Neural cell (in vitro differentiated cells): ENCODE data around the gene OBSCN.

ENCODE experiments used
- CTCF ChIP-seq: fragments of 450-650 bp; IDR thresholded peaks from 2 replicates; pipeline ENCODE4 v1.5.1; 2014; ENCODE audit warnings: antibody characterized with exemption, mild to moderate bottlenecking, moderate library complexity; ENCODE audit not compliant: poor library complexity, severe bottlenecking
- EP300 ChIP-seq: fragments of 450-650 bp; conservative IDR thresholded peaks from 2 replicates; pipeline ENCODE4 v1.6.1; 2014; ENCODE audit warnings: antibody characterized with exemption, mild to moderate bottlenecking, moderate library complexity; ENCODE audit not compliant: poor library complexity, severe bottlenecking
- EZH2 ChIP-seq: fragments of 200-600, 300-800 bp; shearing (Covaris generic), sonication (generic); IDR thresholded peaks from 2 replicates; pipeline ENCODE4 v1.6.1; 2014; ENCODE audit warnings: antibody characterized with exemption, low read length, borderline replicate concordance, mild to moderate bottlenecking; ENCODE audit not compliant: insufficient read depth, poor library complexity, severe bottlenecking
- MXI1 ChIP-seq: fragments of 450-650 bp; conservative IDR thresholded peaks from 2 replicates; pipeline ENCODE4 v1.6.1; 2014; ENCODE audit warnings: antibody characterized with exemption, mild to moderate bottlenecking; ENCODE audit not compliant: poor library complexity, severe bottlenecking
- POLR2AphosphoS5 ChIP-seq: IDR thresholded peaks from 2 replicates; pipeline ENCODE4 v1.6.1; 2012
- RAD21 ChIP-seq: fragments of 450-650 bp; conservative IDR thresholded peaks from 2 replicates; pipeline ENCODE4 v1.6.1; 2014; ENCODE audit warnings: antibody characterized with exemption, mild to moderate bottlenecking, moderate library complexity
- SMC3 ChIP-seq: fragments of 450-650 bp; conservative IDR thresholded peaks from 2 replicates; pipeline ENCODE4 v1.6.1; 2014; ENCODE audit warnings: antibody characterized with exemption, mild to moderate bottlenecking, moderate library complexity; ENCODE audit not compliant: poor library complexity

GRCh38 chr1:228316589-228317387 is 108.9 kb downstream of the OBSCN start:
- no peak for TF ChIP-seq CTCF
- TF ChIP-seq EP300, result no peak
- no peak for TF ChIP-seq EZH2
- no peak for TF ChIP-seq POLR2AphosphoS5
- TF ChIP-seq RAD21, result no peak
- no peak for TF ChIP-seq MXI1
- TF ChIP-seq SMC3, result no peak
